Mesendoderm (in vitro differentiated cells): ENCODE results near the gene LILRA2.

Experiments used
- DNase-seq: peaks from one replicate; pipeline ENCODE4 v3.0.0; 2013
- H2AK5ac ChIP-seq: 2 replicates; pipeline ENCODE4 v1.6.1; 2013; ENCODE audit warnings: low read length, inconsistent platforms
- H2BK120ac ChIP-seq: 2 replicates; pipeline ENCODE4 v1.6.1; 2013; ENCODE audit warnings: low read depth, mild to moderate bottlenecking, low read length, moderate library complexity, mixed read lengths
- H2BK15ac ChIP-seq: replicated peaks from 2 replicates; pipeline ENCODE4 v1.6.1; 2013; ENCODE audit warnings: low read depth, mild to moderate bottlenecking, moderate library complexity
- H2BK5ac ChIP-seq: 2 replicates; pipeline ENCODE4 v1.6.1; 2013; ENCODE audit warnings: low read length, inconsistent platforms
- H3K18ac ChIP-seq: 2 replicates; pipeline ENCODE4 v1.6.1; 2013; ENCODE audit warnings: mild to moderate bottlenecking, low read length, mixed read lengths
- H3K23ac ChIP-seq: one replicate; pipeline ENCODE4 v1.6.1; 2013; ENCODE audit warnings: low read length
- H3K27ac ChIP-seq: 2 replicates; pipeline ENCODE4 v1.5.1; 2013; ENCODE audit warnings: low read depth, mild to moderate bottlenecking, inconsistent platforms, low read length, moderate library complexity
- H3K27me3 ChIP-seq: 2 replicates; pipeline ENCODE4 v1.6.1; 2013; ENCODE audit warnings: low read length, control low read depth, mild to moderate bottlenecking, inconsistent platforms; ENCODE audit not compliant: insufficient read depth, poor library complexity
- H3K36me3 ChIP-seq: 2 replicates; pipeline ENCODE4 v1.6.1; 2013; ENCODE audit warnings: low read length, inconsistent platforms; ENCODE audit not compliant: control insufficient read depth, insufficient read depth
- H3K4ac ChIP-seq: one replicate; pipeline ENCODE4 v1.6.1; 2013; ENCODE audit warnings: low read depth, mild to moderate bottlenecking, low read length, moderate library complexity
- H3K4me1 ChIP-seq: 2 replicates; pipeline ENCODE4 v1.6.1; 2013; ENCODE audit warnings: low read depth, low read length, inconsistent platforms; ENCODE audit not compliant: control insufficient read depth
- H3K4me2 ChIP-seq: 2 replicates; pipeline ENCODE4 v1.6.1; 2013; ENCODE audit warnings: low read length
- H3K4me3 ChIP-seq: 2 replicates; pipeline ENCODE4 v1.5.1; 2013; ENCODE audit warnings: mild to moderate bottlenecking, low read length
- H3K56ac ChIP-seq: one replicate; pipeline ENCODE4 v1.6.1; 2013; ENCODE audit warnings: low read length
- H3K79me1 ChIP-seq: 2 replicates; pipeline ENCODE4 v1.6.1; 2013; ENCODE audit warnings: low read length, inconsistent platforms
- H3K79me2 ChIP-seq: 2 replicates; pipeline ENCODE4 v1.6.1; 2013; ENCODE audit warnings: mild to moderate bottlenecking, low read length; ENCODE audit not compliant: control insufficient read depth, insufficient read depth
- H3K9ac ChIP-seq: 2 replicates; pipeline ENCODE4 v1.6.1; 2013; ENCODE audit warnings: low read length, inconsistent platforms
- H4K5ac ChIP-seq: one replicate; pipeline ENCODE4 v1.6.1; 2013; ENCODE audit warnings: low read length
- H4K8ac ChIP-seq: one replicate; pipeline ENCODE4 v1.6.1; 2013; ENCODE audit warnings: low read depth, mild to moderate bottlenecking, control low read depth, low read length, moderate library complexity
- WGBS: extraction: QIAGEN DNeasy Blood & Tissue Kit; methylation state at CpG from one replicate; pipeline ENCODE4 v1.1.7; 2013; ENCODE audit warnings: low lambda C conversion rate, missing lambda C conversion rate; ENCODE audit not compliant: insufficient coverage; ENCODE audit errors: extremely low coverage; 5-methylcytosine and 5-hydroxymethylcytosine counted together

The LILRA2 gene

GRCh38 chr19:54551293-54551692 is 22.3 kb upstream of the LILRA2 start:
- H3K4ac ChIP-seq: no peak overlapping the region
- no peaks in the 10 kb centered on the region for H3K79me1 ChIP-seq
- H3K4me3 ChIP-seq: no peak overlapping the region
- DNase-seq: no peak
- H3K36me3 ChIP-seq: no peaks in the 10 kb centered on the region
- no peak overlapping the region for H2AK5ac ChIP-seq
- no peak overlapping the region for H3K56ac ChIP-seq
- no peak overlapping the region for H4K8ac ChIP-seq
- no peak overlapping the region for H3K23ac ChIP-seq
- WGBS: no CpG with 5 or more reads among the region's 6 CpGs
- no peak overlapping the region for H3K9ac ChIP-seq
- H3K79me2 ChIP-seq: no peaks in the 10 kb centered on the region
- no peaks in the 10 kb centered on the region for H3K27me3 ChIP-seq
- no peak overlapping the region for H3K18ac ChIP-seq
- no peaks in the 10 kb centered on the region for H3K4me1 ChIP-seq
- H4K5ac ChIP-seq: no peak overlapping the region
- no peak overlapping the region for H2BK120ac ChIP-seq
- no peak overlapping the region for H3K27ac ChIP-seq
- H2BK15ac ChIP-seq: no peak overlapping the region
- no peak overlapping the region for H2BK5ac ChIP-seq
- no peak overlapping the region for H3K4me2 ChIP-seq

DNA sequence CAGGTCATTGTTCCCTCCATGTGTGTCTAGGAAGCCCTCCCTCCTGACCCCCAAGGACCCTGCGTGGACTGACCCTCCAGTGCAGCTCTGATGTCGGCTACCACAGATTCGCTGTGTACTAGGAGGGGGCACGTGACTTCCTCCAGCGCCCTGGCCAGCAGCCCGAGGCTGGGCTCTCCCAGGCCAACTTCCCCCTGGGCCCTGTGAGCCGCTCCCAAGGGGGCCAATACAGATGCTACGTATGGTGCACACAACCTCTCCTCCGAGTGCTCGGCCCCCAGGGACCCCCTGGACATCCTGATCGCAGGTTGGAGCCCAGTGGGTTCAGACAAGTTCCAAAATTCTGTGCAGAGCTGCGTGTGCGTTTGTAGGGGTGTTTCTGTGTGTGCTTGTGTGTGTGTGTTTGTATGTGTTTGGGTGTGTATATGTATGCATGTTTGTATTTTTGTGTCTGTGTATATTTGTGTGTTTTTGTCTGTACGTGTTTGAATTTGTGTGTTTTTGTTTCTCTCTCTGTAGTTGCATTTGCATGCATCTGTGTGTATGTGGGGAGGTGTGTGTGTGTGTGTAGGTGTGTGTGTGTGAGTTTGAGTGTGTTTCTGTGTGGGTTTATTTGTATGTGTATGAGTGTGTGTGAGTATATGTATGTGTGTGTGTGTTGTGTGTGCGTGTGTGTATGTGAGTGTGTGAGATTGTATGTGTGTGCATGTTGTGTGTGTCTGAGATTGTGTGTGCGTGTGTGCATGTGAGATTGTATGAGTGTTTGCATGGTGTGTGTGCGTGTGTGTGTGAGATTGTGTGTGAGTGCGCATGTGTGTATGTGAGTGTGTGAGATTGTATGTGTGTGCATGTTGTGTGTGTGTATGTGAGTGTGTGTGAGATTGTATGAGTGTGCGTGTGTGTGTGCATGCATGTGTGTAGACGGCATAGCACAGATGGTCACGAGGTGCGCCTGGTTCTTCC is 21.4 kb upstream of the LILRA2 start:
- Histone ChIP-seq H3K36me3 (no peaks in the 10 kb centered on the region), H3K79me1 (no peaks in the 10 kb centered on the region), H3K4me3 (no peak overlapping the region), H2BK5ac (no peak overlapping the region), H3K18ac (no peak overlapping the region), H3K4ac (no peak overlapping the region), H3K4me1 (no peaks in the 10 kb centered on the region), H3K4me2 (no peak overlapping the region), H2BK120ac (no peak overlapping the region), H2AK5ac (no peak overlapping the region), H4K8ac (no peak overlapping the region), H3K79me2 (no peaks in the 10 kb centered on the region), H4K5ac (no peak overlapping the region), H2BK15ac (no peak overlapping the region), H3K23ac (no peak overlapping the region), H3K56ac (no peak overlapping the region), H3K9ac (no peak overlapping the region), H3K27me3 (no peaks in the 10 kb centered on the region), H3K27ac (no peak overlapping the region)
- DNase-seq: no peak
- WGBS: 100% methylated on average over 2 of the region's 22 CpGs

DNA sequence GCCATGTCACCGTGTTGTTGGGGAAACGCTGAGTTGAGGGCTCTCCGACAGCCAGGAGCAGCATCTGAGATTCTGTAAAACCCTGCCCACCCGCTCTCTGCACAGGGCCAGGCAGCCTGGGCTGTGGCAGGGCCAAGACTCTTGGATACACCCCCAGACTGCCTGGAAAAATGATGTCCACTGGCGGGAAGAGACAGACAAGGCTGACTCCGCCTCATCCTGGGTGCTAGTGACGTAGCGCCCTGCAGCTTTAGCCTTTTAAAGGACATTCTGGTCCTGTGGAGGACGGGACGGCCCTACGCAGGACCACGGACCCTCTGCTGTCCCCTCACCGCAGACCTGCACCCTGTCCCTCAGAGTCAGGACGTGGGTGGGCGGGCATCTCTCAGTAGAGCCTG is 20.7 kb upstream of the LILRA2 start:
- H3K79me1 ChIP-seq: no peaks in the 10 kb centered on the region
- DNase-seq: no peak
- no peak overlapping the region for H3K4ac ChIP-seq
- no peaks in the 10 kb centered on the region for H3K4me1 ChIP-seq
- no peak overlapping the region for H2BK15ac ChIP-seq
- H3K4me3 ChIP-seq: no peak overlapping the region
- H3K27ac ChIP-seq: no peak overlapping the region
- H3K56ac ChIP-seq: no peak overlapping the region
- no peaks in the 10 kb centered on the region for H3K36me3 ChIP-seq
- no peaks in the 10 kb centered on the region for H3K27me3 ChIP-seq
- H3K9ac ChIP-seq: no peak overlapping the region
- H3K23ac ChIP-seq: no peak overlapping the region
- no peak overlapping the region for H2BK5ac ChIP-seq
- H2BK120ac ChIP-seq: no peak overlapping the region
- H2AK5ac ChIP-seq: no peak overlapping the region
- no peaks in the 10 kb centered on the region for H3K79me2 ChIP-seq
- no peak overlapping the region for H4K8ac ChIP-seq
- WGBS: no CpG with 5 or more reads among the region's 15 CpGs
- H3K18ac ChIP-seq: no peak overlapping the region
- no peak overlapping the region for H3K4me2 ChIP-seq
- no peak overlapping the region for H4K5ac ChIP-seq

DNA sequence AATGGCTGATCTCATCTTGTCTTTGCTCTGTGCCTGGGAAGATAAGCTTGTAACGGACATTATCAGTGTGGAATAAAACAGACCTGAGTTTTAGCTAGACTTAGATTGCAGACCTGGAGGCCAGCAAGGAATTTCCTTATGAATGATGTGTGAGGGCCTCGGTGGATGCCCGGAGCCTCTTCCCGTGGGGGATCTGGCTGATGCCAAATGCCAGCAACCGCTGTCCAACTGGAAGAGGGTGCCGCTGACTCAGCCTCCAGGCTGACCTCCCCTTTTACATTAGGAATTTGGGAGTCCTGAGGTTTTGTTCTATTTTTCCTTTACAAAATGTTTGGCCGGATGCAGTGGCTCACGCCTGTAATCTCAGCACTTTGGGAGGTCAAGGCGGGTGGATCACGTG is 19.6 kb upstream of the LILRA2 start:
- H4K5ac ChIP-seq: no peak overlapping the region
- no peak overlapping the region for H3K18ac ChIP-seq
- no peak overlapping the region for H3K9ac ChIP-seq
- DNase-seq: no peak
- WGBS: no CpG with 5 or more reads among the region's 10 CpGs
- H3K27ac ChIP-seq: no peak overlapping the region
- H3K27me3 ChIP-seq: no peaks in the 10 kb centered on the region
- no peak overlapping the region for H3K23ac ChIP-seq
- no peaks in the 10 kb centered on the region for H3K79me1 ChIP-seq
- H2BK5ac ChIP-seq: no peak overlapping the region
- H3K36me3 ChIP-seq: no peaks in the 10 kb centered on the region
- H3K4me3 ChIP-seq: no peak overlapping the region
- H2BK120ac ChIP-seq: no peak overlapping the region
- H3K79me2 ChIP-seq: no peaks in the 10 kb centered on the region
- no peak overlapping the region for H2AK5ac ChIP-seq
- H4K8ac ChIP-seq: no peak overlapping the region
- no peak overlapping the region for H2BK15ac ChIP-seq
- no peak overlapping the region for H3K4ac ChIP-seq
- no peaks in the 10 kb centered on the region for H3K4me1 ChIP-seq
- no peak overlapping the region for H3K56ac ChIP-seq
- H3K4me2 ChIP-seq: no peak overlapping the region

DNA sequence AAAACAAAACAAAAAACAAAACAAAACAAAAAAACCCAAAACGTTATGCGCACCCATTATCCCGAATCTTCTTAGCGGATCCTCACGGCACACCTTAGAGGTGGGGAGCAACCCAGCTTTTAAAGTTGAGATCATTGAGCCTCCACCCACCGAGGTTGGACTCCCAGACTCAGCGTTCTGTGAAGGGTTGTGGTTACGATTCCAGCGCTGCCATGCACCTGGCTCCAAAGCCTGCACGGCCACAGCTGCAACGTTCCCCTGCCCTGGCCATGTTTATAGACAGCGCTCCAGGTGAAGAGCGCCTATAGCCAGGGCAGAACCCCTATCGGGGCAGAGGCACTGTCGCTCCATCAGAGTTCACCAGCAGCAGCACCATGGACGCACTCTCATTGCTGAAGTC is 18.7 kb upstream of the LILRA2 start:
- no peak overlapping the region for H3K4ac ChIP-seq
- H4K8ac ChIP-seq: no peak overlapping the region
- no peaks in the 10 kb centered on the region for H3K79me2 ChIP-seq
- no CpG with 5 or more reads among the region's 16 CpGs for WGBS
- H3K4me3 ChIP-seq: no peak overlapping the region
- H2BK5ac ChIP-seq: no peak overlapping the region
- no peak overlapping the region for H3K18ac ChIP-seq
- no peak overlapping the region for H2BK15ac ChIP-seq
- H3K9ac ChIP-seq: no peak overlapping the region
- no peak overlapping the region for H2BK120ac ChIP-seq
- H3K56ac ChIP-seq: no peak overlapping the region
- H3K36me3 ChIP-seq: no peaks in the 10 kb centered on the region
- no peak overlapping the region for H3K27ac ChIP-seq
- no peak for DNase-seq
- H3K27me3 ChIP-seq: no peaks in the 10 kb centered on the region
- no peaks in the 10 kb centered on the region for H3K4me1 ChIP-seq
- H3K79me1 ChIP-seq: no peaks in the 10 kb centered on the region
- no peak overlapping the region for H3K4me2 ChIP-seq
- no peak overlapping the region for H2AK5ac ChIP-seq
- no peak overlapping the region for H3K23ac ChIP-seq
- H4K5ac ChIP-seq: no peak overlapping the region

DNA sequence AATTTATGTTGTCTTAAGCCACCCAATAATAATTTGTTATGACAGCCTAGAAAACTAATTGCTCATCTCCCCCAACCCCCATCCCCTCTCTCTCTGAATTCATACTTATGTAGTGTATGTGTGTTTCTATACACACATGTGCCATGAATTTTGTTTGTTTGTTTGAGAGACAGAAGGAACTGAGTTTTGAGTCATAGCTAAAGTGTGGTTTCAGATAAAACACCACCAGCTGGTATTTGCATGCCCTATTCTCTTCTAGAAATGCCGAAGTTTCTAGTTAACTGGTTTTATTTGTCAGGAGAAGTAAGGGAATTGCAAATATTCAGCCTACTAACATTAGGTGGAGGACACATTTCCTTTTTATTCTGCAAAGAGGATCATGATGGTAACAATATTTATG is 17.4 kb upstream of the LILRA2 start:
- Histone ChIP-seq H3K79me2 (no peaks in the 10 kb centered on the region), H3K4me2 (no peak overlapping the region), H3K36me3 (no peaks in the 10 kb centered on the region), H2AK5ac (no peak overlapping the region), H3K4ac (no peak overlapping the region), H4K5ac (no peak overlapping the region), H3K56ac (no peak overlapping the region), H3K27ac (no peak overlapping the region), H2BK15ac (no peak overlapping the region), H4K8ac (no peak overlapping the region), H3K9ac (no peak overlapping the region), H2BK5ac (no peak overlapping the region), H3K4me1 (no peaks in the 10 kb centered on the region), H3K18ac (no peak overlapping the region), H3K79me1 (no peaks in the 10 kb centered on the region), H3K27me3 (no peaks in the 10 kb centered on the region), H3K23ac (no peak overlapping the region), H2BK120ac (no peak overlapping the region), H3K4me3 (no peak overlapping the region)
- no CpG with 5 or more reads among the region's 1 CpG for WGBS
- no peak for DNase-seq
